Natural killer cell (primary cell): Measurements from ENCODE around the gene ASB4. TPM values are rescaled to one million over a fixed set of nuclear protein-coding genes. Genes with fewer than 3 reads are reported as not detected.

Experiments
- ATAC-seq, 3 donors: fragments of 150-1000 bp in 2 of 3; fragments of 200-7000 bp in 1 of 3; cut with Tn5 transposase; 1 replicate in 1 of 3; 2 replicates in 2 of 3; pipeline ENCODE4 v1.10.0; 2021; ENCODE audit warnings: mild to moderate bottlenecking in 2 of 3, moderate library complexity in 2 of 3
- DNase-seq, 2 donors: peaks; one replicate each; pipeline versions ENCODE4 v3.0.0 to v3.0.0-alpha.2; 2013 to 2021; ENCODE audit warnings: mixed read lengths in 1 of 2
- H3K27ac ChIP-seq: one replicate; pipeline ENCODE4 v1.5.1; 2013; ENCODE audit warnings: mild to moderate bottlenecking, low read length
- H3K27me3 ChIP-seq: one replicate; pipeline ENCODE4 v1.6.1; 2013; ENCODE audit warnings: low read length; ENCODE audit not compliant: control insufficient read depth, insufficient read depth
- H3K36me3 ChIP-seq: one replicate; pipeline ENCODE4 v1.6.1; 2013; ENCODE audit warnings: low read length; ENCODE audit not compliant: control insufficient read depth, insufficient read depth
- H3K4me1 ChIP-seq: one replicate; pipeline ENCODE4 v1.6.1; 2013; ENCODE audit warnings: low read length; ENCODE audit not compliant: control insufficient read depth, insufficient read depth
- H3K4me3 ChIP-seq: one replicate; pipeline ENCODE4 v1.5.1; 2013; ENCODE audit warnings: low read length
- H3K9me3 ChIP-seq: one replicate; pipeline ENCODE4 v1.6.1; 2013; ENCODE audit warnings: low read length; ENCODE audit not compliant: control insufficient read depth, insufficient read depth
- H3K27ac Mint-ChIP-seq, 2 donors: one replicate each; pipeline ENCODE4 v1.8.0; 2022; ENCODE audit warnings: mild to moderate bottlenecking in 2 of 2, mixed read lengths in 2 of 2, moderate library complexity in 1 of 2
- H3K27me3 Mint-ChIP-seq, 2 donors: one replicate each; pipeline ENCODE4 v1.8.0; 2022; ENCODE audit warnings: low read depth in 2 of 2, mixed read lengths in 2 of 2
- H3K36me3 Mint-ChIP-seq: one replicate; pipeline ENCODE4 v1.8.0; 2022; ENCODE audit warnings: mixed read lengths
- H3K4me1 Mint-ChIP-seq, 2 donors: one replicate each; pipeline ENCODE4 v1.8.0; 2022; ENCODE audit warnings: mixed read lengths in 2 of 2
- H3K4me3 Mint-ChIP-seq: one replicate; pipeline ENCODE4 v1.8.0; 2022; ENCODE audit warnings: mild to moderate bottlenecking, moderate library complexity, mixed read lengths
- H3K9me3 Mint-ChIP-seq, 2 donors: one replicate each; pipeline ENCODE4 v1.8.0; 2022; ENCODE audit warnings: mixed read lengths in 2 of 2
- CTCF ChIP-seq: fragments of 200-600 bp; IDR thresholded peaks from one replicate; pipeline ENCODE4 v1.8.0; 2022; ENCODE audit warnings: antibody characterized with exemption
- WGBS: methylation state at CpG from one replicate; pipeline ENCODE4 v1.1.7; 2013; ENCODE audit warnings: missing lambda C conversion rate; ENCODE audit not compliant: insufficient coverage; 5-methylcytosine and 5-hydroxymethylcytosine counted together
- intact Hi-C: fragments of 100-400 bp; cut with micrococcal nuclease; formaldehyde crosslinking; loops from one replicate; pipeline ENCODE4 v1.14.2; 2022
- total RNA-seq, 4 donors: library from RNA; stranded (reverse); fragments of 120-200 nt in 1 of 4; gene quantifications; one replicate each; pipeline versions ENCODE4 v1.2.3 to v1.2.4, GENCODE V29; 2013 to 2022

ASB4 gene
- total RNA-seq, 3 donors from 2014 or later (not counting 1 experiment from before 2014, with no cell fraction given), result not detected

GRCh38 chr7:95556777-95557176 lies 71.0 kb downstream of the ASB4 start:
- Histone ChIP-seq H3K9me3 (no peaks in the 10 kb centered on the region), H3K27me3 (no peaks in the 10 kb centered on the region), H3K4me1 (no peaks in the 10 kb centered on the region), H3K27ac (no peak overlapping the region), H3K36me3 (no peaks in the 10 kb centered on the region), H3K4me3 (no peak overlapping the region)
- WGBS, result 89% methylated on average over 2 of the region's 2 CpGs
- peaks cover 5 to 16% of the 10 kb centered on the region in 2 donors for H3K27me3 Mint-ChIP-seq
- no peak overlapping the region for H3K27ac Mint-ChIP-seq
- H3K4me3 Mint-ChIP-seq, result no peak overlapping the region
- no peak for TF ChIP-seq CTCF
- no peaks in the 10 kb centered on the region for H3K36me3 Mint-ChIP-seq
- intact Hi-C loops, result no loop called here
- ATAC-seq, result no peak
- no peaks in the 10 kb centered on the region for H3K9me3 Mint-ChIP-seq
- no peaks in the 10 kb centered on the region for H3K4me1 Mint-ChIP-seq
- no peak for DNase-seq

GRCh38 chr7:95558864-95559263 lies 73.1 kb downstream of the ASB4 start:
- H3K4me1 Mint-ChIP-seq, result no peaks in the 10 kb centered on the region

GRCh38 chr7:95560674-95561073 lies 74.9 kb downstream of the ASB4 start:
- WGBS, result 91% methylated on average over 2 of the region's 2 CpGs

More at GRCh38 chr7:95558864-95559263, 73.1 kb downstream of the ASB4 start:
- H3K4me3 ChIP-seq, result no peak overlapping the region
- intact Hi-C loops, result no loop called here
- no peaks in the 10 kb centered on the region for H3K36me3 ChIP-seq
- no peak for TF ChIP-seq CTCF
- ATAC-seq (no peak), DNase-seq (no peak)
- H3K27me3 ChIP-seq, result no peaks in the 10 kb centered on the region
- H3K4me1 ChIP-seq, result no peaks in the 10 kb centered on the region
- Mint-ChIP-seq H3K27me3 (peaks cover 3 to 17% of the 10 kb centered on the region in 2 donors), H3K27ac (no peak overlapping the region), H3K9me3 (no peaks in the 10 kb centered on the region), H3K4me3 (no peak overlapping the region), H3K36me3 (no peaks in the 10 kb centered on the region)
- H3K9me3 ChIP-seq, result no peaks in the 10 kb centered on the region
- WGBS, result 80% methylated on average over 3 of the region's 3 CpGs
- H3K27ac ChIP-seq, result no peak overlapping the region

More at GRCh38 chr7:95560674-95561073, 74.9 kb downstream of the ASB4 start:
- intact Hi-C loops, result no loop called here
- no peaks in the 10 kb centered on the region for H3K9me3 ChIP-seq
- Mint-ChIP-seq H3K27me3 (peaks cover 2 to 12% of the 10 kb centered on the region in 2 donors), H3K4me3 (no peak overlapping the region), H3K36me3 (no peaks in the 10 kb centered on the region), H3K27ac (no peak overlapping the region), H3K4me1 (no peaks in the 10 kb centered on the region), H3K9me3 (no peaks in the 10 kb centered on the region)
- DNase-seq, result no peak
- TF ChIP-seq CTCF, result no peak
- no peak for ATAC-seq
- H3K27ac ChIP-seq, result no peak overlapping the region
- H3K27me3 ChIP-seq, result no peaks in the 10 kb centered on the region
- no peaks in the 10 kb centered on the region for H3K36me3 ChIP-seq
- H3K4me1 ChIP-seq, result no peaks in the 10 kb centered on the region
- no peak overlapping the region for H3K4me3 ChIP-seq
